Hepatocyte (in vitro differentiated cells): ENCODE data around the gene SIK3. TPM values are rescaled to one million over a fixed set of nuclear protein-coding genes. Genes with fewer than 3 reads are reported as not detected.

Experiments
- DNase-seq: peaks from one replicate; pipeline ENCODE4 v3.0.0-alpha.2; 2016; ENCODE audit warnings: low spot score
- H2AFZ ChIP-seq: fragments of 200-600 bp; sonication (generic); 2 replicates; pipeline ENCODE4 v1.6.0; 2016; ENCODE audit warnings: antibody characterized with exemption, mild to moderate bottlenecking
- H3K27ac ChIP-seq: fragments of 200-600 bp; sonication (generic); 2 replicates; pipeline ENCODE4 v1.5.1; 2016; ENCODE audit warnings: mild to moderate bottlenecking
- H3K27me3 ChIP-seq: fragments of 200-600 bp; sonication (generic); 2 replicates; pipeline ENCODE4 v1.6.1; 2016
- H3K36me3 ChIP-seq: fragments of 200-600 bp; sonication (generic); replicated peaks from 2 replicates; pipeline ENCODE4 v1.5.1; 2016; ENCODE audit warnings: low read depth; ENCODE audit not compliant: insufficient read depth
- H3K4me1 ChIP-seq: fragments of 200-600 bp; sonication (generic); 2 replicates; pipeline ENCODE4 v1.5.1; 2016; ENCODE audit warnings: mild to moderate bottlenecking, moderate library complexity; ENCODE audit not compliant: insufficient read depth
- H3K4me2 ChIP-seq: fragments of 200-600 bp; sonication (generic); 2 replicates; pipeline ENCODE4 v1.6.0; 2016
- H3K4me3 ChIP-seq: fragments of 200-600 bp; sonication (generic); 2 replicates; pipeline ENCODE4 v1.5.1; 2016; ENCODE audit warnings: mild to moderate bottlenecking
- H3K79me2 ChIP-seq: fragments of 200-600 bp; sonication (generic); 2 replicates; pipeline ENCODE4 v1.6.0; 2017; ENCODE audit warnings: mild to moderate bottlenecking
- H3K9me2 ChIP-seq: fragments of 200-600 bp; sonication (generic); replicated peaks from 2 replicates; pipeline ENCODE4 v1.6.0; 2017; ENCODE audit warnings: mild to moderate bottlenecking; ENCODE audit not compliant: insufficient read depth
- H3K9me3 ChIP-seq: fragments of 200-600 bp; sonication (generic); 2 replicates; pipeline ENCODE4 v1.5.1; 2016; ENCODE audit warnings: low read depth, mild to moderate bottlenecking
- H4K20me1 ChIP-seq: fragments of 200-600 bp; sonication (generic); 2 replicates; pipeline ENCODE4 v1.6.0; 2016; ENCODE audit warnings: mild to moderate bottlenecking; ENCODE audit not compliant: insufficient read depth, poor library complexity, severe bottlenecking
- EZH2 ChIP-seq: fragments of 200-600 bp; sonication (generic); IDR thresholded peaks from 2 replicates; pipeline ENCODE4 v1.6.1; 2016; ENCODE audit warnings: antibody characterized with exemption, mild to moderate bottlenecking, borderline replicate concordance
- EZH2phosphoT487 ChIP-seq: fragments of 200-600 bp; sonication (generic); IDR thresholded peaks from one replicate; pipeline ENCODE4 v1.6.1; 2018; ENCODE audit warnings: antibody characterized with exemption, mild to moderate bottlenecking, low read depth, moderate library complexity; ENCODE audit not compliant: unreplicated experiment, severe bottlenecking
- WGBS: methylation state at CpG from one replicate; pipeline ENCODE4 v1.1.6; 2016; ENCODE audit warnings: low lambda C conversion rate; ENCODE audit errors: missing lambda C conversion rate; 5-methylcytosine and 5-hydroxymethylcytosine counted together
- polyA plus RNA-seq: library from polyadenylated mRNA; unstranded; fragments of >200 nt; fragmentation: Nextera tagmentation; extraction: Ambion mirVana; gene quantifications from 2 replicates; pipeline ENCODE4 v1.2.1, GENCODE V29; 2016
- total RNA-seq: library from RNA; depleted of rRNA; stranded (reverse); fragments of >200 nt; gene quantifications from 2 replicates; pipeline ENCODE4 v1.2.3, GENCODE V29; 2014
- TF ChIP-seq, protein P1 (sequence below): fragments of 200-600 bp; sonication (generic); IDR thresholded peaks from 2 replicates; pipeline ENCODE4 v1.5.1; 2016; ENCODE audit warnings: antibody characterized with exemption, mild to moderate bottlenecking; ENCODE audit not compliant: poor library complexity

SIK3 gene
- total and polyA plus RNA-seq, 2 experiments from 2014 or later, result 15.8 to 17.7 TPM

DNA sequence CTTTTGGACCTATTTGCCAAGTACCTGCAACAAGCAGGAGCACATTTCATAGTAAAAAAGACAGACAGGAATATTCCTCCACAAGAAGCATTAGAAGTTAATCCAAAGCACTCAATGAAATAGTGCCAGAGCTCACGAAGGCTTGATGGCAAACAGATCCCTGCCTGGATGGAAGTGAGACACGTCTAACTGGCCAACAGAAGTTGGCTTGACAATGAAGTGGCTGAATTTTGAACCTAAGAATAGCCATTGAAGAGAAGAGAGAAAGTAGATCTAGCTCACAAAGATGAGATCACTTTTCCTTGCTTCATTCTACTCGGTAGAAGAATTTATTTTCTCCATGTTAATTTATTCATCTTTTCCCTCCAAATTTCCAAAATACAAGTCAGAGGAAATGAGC is 230.2 kb downstream of the SIK3 start:
- H3K36me3 ChIP-seq, result no peaks in the 10 kb centered on the region
- 82% methylated on average over 3 of the region's 3 CpGs for WGBS

DNA sequence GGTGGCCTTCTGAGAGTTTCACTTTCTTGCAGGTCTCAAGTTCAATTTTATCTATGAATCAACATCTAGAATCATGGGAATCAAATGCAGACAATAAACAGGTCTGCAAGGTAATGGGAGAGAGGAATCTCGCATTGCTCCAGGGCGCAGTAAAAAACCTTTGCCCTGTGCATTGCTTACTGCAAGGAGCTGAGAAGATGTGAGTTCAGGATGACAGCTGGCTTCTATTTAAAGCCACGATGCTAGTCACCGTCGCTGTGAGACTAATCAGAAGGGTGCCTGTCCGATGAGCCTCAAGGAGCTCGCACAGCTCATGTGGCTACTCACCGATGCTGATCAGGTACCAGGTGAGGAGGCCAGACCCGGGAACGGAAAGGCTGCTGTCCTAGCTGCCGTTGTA is 230.6 kb downstream of the SIK3 start:
- H3K79me2 ChIP-seq, result no peaks in the 10 kb centered on the region

More for the DNA sequence above, 230.2 kb downstream of the SIK3 start:
- DNase-seq, result no peak
- no peak overlapping the region for H2AFZ ChIP-seq
- H3K9me3 ChIP-seq, result no peaks in the 10 kb centered on the region
- H3K4me3 ChIP-seq, result no peak overlapping the region
- H3K9me2 ChIP-seq, result no peaks in the 10 kb centered on the region
- no peak overlapping the region for H3K27ac ChIP-seq
- no peaks in the 10 kb centered on the region for H3K27me3 ChIP-seq
- H3K4me2 ChIP-seq, result no peak overlapping the region
- H3K4me1 ChIP-seq, result no peaks in the 10 kb centered on the region
- TF ChIP-seq EZH2, result no peak
- TF ChIP-seq, protein P1, sequence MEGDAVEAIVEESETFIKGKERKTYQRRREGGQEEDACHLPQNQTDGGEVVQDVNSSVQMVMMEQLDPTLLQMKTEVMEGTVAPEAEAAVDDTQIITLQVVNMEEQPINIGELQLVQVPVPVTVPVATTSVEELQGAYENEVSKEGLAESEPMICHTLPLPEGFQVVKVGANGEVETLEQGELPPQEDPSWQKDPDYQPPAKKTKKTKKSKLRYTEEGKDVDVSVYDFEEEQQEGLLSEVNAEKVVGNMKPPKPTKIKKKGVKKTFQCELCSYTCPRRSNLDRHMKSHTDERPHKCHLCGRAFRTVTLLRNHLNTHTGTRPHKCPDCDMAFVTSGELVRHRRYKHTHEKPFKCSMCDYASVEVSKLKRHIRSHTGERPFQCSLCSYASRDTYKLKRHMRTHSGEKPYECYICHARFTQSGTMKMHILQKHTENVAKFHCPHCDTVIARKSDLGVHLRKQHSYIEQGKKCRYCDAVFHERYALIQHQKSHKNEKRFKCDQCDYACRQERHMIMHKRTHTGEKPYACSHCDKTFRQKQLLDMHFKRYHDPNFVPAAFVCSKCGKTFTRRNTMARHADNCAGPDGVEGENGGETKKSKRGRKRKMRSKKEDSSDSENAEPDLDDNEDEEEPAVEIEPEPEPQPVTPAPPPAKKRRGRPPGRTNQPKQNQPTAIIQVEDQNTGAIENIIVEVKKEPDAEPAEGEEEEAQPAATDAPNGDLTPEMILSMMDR, result no peak
- no peak for TF ChIP-seq EZH2phosphoT487
- no peaks in the 10 kb centered on the region for H3K79me2 ChIP-seq
- H4K20me1 ChIP-seq, result no peaks in the 10 kb centered on the region

DNA sequence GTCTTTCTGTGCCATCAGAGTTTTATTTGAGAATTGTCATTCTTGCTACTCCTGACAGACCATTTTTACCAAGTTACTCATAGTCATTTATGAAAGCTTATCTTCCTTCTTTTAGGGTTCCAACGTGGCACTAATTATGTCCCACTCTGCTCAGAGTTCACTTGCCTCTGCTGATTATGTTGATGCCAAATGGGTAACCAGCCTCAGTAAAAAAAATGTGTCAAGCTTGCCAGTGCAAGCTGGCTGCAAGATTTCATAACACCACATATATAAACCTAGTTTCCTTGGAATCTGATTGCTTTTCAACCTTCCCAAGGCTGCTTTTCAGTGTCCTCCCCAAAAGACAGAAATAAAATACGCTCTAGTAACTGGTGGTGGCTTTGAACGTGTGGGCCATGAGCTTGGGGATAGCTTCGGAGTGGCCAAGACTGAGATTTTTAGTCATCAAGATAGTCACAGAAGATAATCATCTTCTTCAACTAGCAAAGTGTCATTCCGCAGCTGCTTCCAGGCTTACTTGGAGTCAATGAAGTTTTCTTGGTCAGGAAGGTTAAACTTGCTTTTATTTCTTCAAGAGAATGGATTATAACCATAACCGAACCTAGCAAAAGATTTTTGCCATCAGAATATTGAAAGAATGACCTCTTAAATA is 231.3 kb downstream of the SIK3 start:
- H3K9me3 ChIP-seq, result no peaks in the 10 kb centered on the region
- no peaks in the 10 kb centered on the region for H3K36me3 ChIP-seq
- no peak overlapping the region for H2AFZ ChIP-seq
- H3K4me2 ChIP-seq, result no peak overlapping the region
- no peak overlapping the region for H3K27ac ChIP-seq
- no peak overlapping the region for H3K4me3 ChIP-seq
- WGBS, result 91% methylated on average over 6 of the region's 6 CpGs
- H4K20me1 ChIP-seq, result no peaks in the 10 kb centered on the region
- no peaks in the 10 kb centered on the region for H3K9me2 ChIP-seq
- H3K4me1 ChIP-seq, result no peaks in the 10 kb centered on the region
- TF ChIP-seq, protein P1, result no peak
- TF ChIP-seq EZH2, result no peak
- TF ChIP-seq EZH2phosphoT487, result no peak
- no peak for DNase-seq
- no peaks in the 10 kb centered on the region for H3K79me2 ChIP-seq
- no peaks in the 10 kb centered on the region for H3K27me3 ChIP-seq

More for the DNA sequence above, 230.6 kb downstream of the SIK3 start:
- Histone ChIP-seq H3K27me3 (no peaks in the 10 kb centered on the region), H3K9me3 (no peaks in the 10 kb centered on the region), H3K4me3 (no peak overlapping the region), H3K4me2 (no peak overlapping the region), H3K27ac (no peak overlapping the region), H3K36me3 (no peaks in the 10 kb centered on the region), H2AFZ (no peak overlapping the region), H4K20me1 (no peaks in the 10 kb centered on the region), H3K4me1 (no peaks in the 10 kb centered on the region), H3K9me2 (no peaks in the 10 kb centered on the region)
- 69% methylated on average over 11 of the region's 11 CpGs for WGBS
- no peak for DNase-seq
- TF ChIP-seq EZH2 (no peak), EZH2phosphoT487 (no peak)
- TF ChIP-seq, protein P1, result no peak
